Activated naive CD8-positive, alpha-beta T cell treated with anti-CD3 and anti-CD28 coated beads for 36 hours (primary cell): ENCODE data around the gene SPRN. TPM values are rescaled to one million over a fixed set of nuclear protein-coding genes. Genes with fewer than 3 reads are reported as not detected.
"Not testable (repeated sequence)": the region's sequence is repeated elsewhere in the genome, so short reads cannot be mapped to it uniquely, and the experiment has no call there.

ENCODE experiments used
- DNase-seq: peaks from one replicate; pipeline ENCODE4 v3.0.0; 2021
- H3K27ac Mint-ChIP-seq: one replicate; pipeline ENCODE4 v1.8.0; 2022; ENCODE audit warnings: mild to moderate bottlenecking, moderate library complexity, mixed read lengths
- H3K27me3 Mint-ChIP-seq: one replicate; pipeline ENCODE4 v1.8.0; 2022; ENCODE audit warnings: mild to moderate bottlenecking, mixed read lengths
- H3K36me3 Mint-ChIP-seq: one replicate; pipeline ENCODE4 v1.8.0; 2021; ENCODE audit warnings: mild to moderate bottlenecking, mixed read lengths
- H3K4me1 Mint-ChIP-seq: one replicate; pipeline ENCODE4 v1.8.0; 2021; ENCODE audit warnings: mixed read lengths
- H3K4me3 Mint-ChIP-seq: one replicate; pipeline ENCODE4 v1.8.0; 2022; ENCODE audit warnings: mild to moderate bottlenecking, moderate library complexity, mixed read lengths
- H3K9me3 Mint-ChIP-seq: one replicate; pipeline ENCODE4 v1.8.0; 2022; ENCODE audit warnings: mixed read lengths
- total RNA-seq, 2 experiments: library from RNA; stranded (reverse); gene quantifications; one replicate each; pipeline ENCODE4 v1.2.3, GENCODE V29; 2021

SPRN gene
- total RNA-seq, 2 experiments from 2014 or later = not detected

GRCh38 chr10:133391761-133392518, 32.5 kb downstream of the SPRN start:
- Mint-ChIP-seq H3K27me3 (no peaks in the 10 kb centered on the region), H3K4me3 (peak overlapping the region; percentile 22), H3K27ac (peak overlapping the region; percentile 99), H3K36me3 (peaks cover 12% of the 10 kb centered on the region), H3K4me1 (peaks cover 47% of the 10 kb centered on the region), H3K9me3 (no peaks in the 10 kb centered on the region)
- no peak for DNase-seq

- Mint-ChIP-seq H3K27me3 (no peaks in the 10 kb centered on the region), H3K27ac (peak overlapping the region; percentile 99), H3K4me1 (peaks cover 46% of the 10 kb centered on the region), H3K9me3 (no peaks in the 10 kb centered on the region), H3K36me3 (peaks cover 12% of the 10 kb centered on the region), H3K4me3 (no peak overlapping the region)
- DNase-seq = no peak
Measured at GRCh38 chr10:133391249-133391635, 33.2 kb downstream of the SPRN start.

GRCh38 chr10:133390597-133391248, 33.7 kb downstream of the SPRN start:
- Mint-ChIP-seq H3K27me3 (no peaks in the 10 kb centered on the region), H3K4me1 (peaks cover 42% of the 10 kb centered on the region), H3K36me3 (peaks cover 10% of the 10 kb centered on the region), H3K27ac (peak overlapping the region; percentile 99), H3K4me3 (peak overlapping the region; percentile 80), H3K9me3 (no peaks in the 10 kb centered on the region)
- DNase-seq = no peak

GRCh38 chr10:133388973-133389818, 35.2 kb downstream of the SPRN start:
- DNase-seq = no peak
- H3K27me3 Mint-ChIP-seq = no peaks in the 10 kb centered on the region
- H3K36me3 Mint-ChIP-seq = no peaks in the 10 kb centered on the region
- no peaks in the 10 kb centered on the region for H3K9me3 Mint-ChIP-seq
- peak overlapping the region; percentile 99 for H3K27ac Mint-ChIP-seq
- peak overlapping the region; percentile 80 for H3K4me3 Mint-ChIP-seq
- H3K4me1 Mint-ChIP-seq = peaks cover 36% of the 10 kb centered on the region

GRCh38 chr10:133388236-133388972, 36.0 kb downstream of the SPRN start:
- no peaks in the 10 kb centered on the region for H3K27me3 Mint-ChIP-seq
- peaks cover 34% of the 10 kb centered on the region for H3K4me1 Mint-ChIP-seq
- no peaks in the 10 kb centered on the region for H3K9me3 Mint-ChIP-seq
- no peak for DNase-seq
- no peaks in the 10 kb centered on the region for H3K36me3 Mint-ChIP-seq
- peak overlapping the region; percentile 99 for H3K27ac Mint-ChIP-seq
- H3K4me3 Mint-ChIP-seq = peak overlapping the region; percentile 80

GRCh38 chr10:133386951-133387350, 37.5 kb downstream of the SPRN start:
- not testable (repeated sequence) for H3K27me3 Mint-ChIP-seq

DNA sequence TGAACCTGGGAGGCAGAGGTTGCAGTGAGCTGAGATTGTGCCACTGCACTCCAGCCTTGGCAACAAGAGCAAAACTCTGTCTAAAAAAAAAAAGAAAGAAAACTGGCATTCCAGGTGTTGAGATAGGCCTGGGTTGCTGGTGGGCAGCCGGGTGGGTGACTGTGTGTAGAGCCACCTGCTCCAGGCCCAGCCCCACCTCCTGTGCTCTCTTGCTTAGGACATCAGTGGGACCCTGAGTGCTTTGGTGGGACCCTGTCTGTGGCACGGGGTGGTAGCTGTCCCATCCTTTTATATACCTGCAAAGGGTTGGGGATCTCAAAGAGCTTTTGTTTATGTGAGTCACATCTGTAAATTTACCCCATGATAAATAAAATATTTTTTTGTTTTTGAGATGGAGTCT, 39.2 kb downstream of the SPRN start:
- Mint-ChIP-seq H3K27ac (no peak overlapping the region), H3K4me3 (no peak overlapping the region), H3K36me3 (no peaks in the 10 kb centered on the region), H3K27me3 (no peaks in the 10 kb centered on the region), H3K9me3 (no peaks in the 10 kb centered on the region), H3K4me1 (peaks cover 19% of the 10 kb centered on the region)
- no peak for DNase-seq

More at GRCh38 chr10:133386951-133387350, 37.5 kb downstream of the SPRN start:
- not testable (repeated sequence) for H3K27ac Mint-ChIP-seq, DNase-seq, H3K36me3 Mint-ChIP-seq, H3K9me3 Mint-ChIP-seq, H3K4me3 Mint-ChIP-seq
- H3K4me1 Mint-ChIP-seq = peaks cover 34% of the 10 kb centered on the region

- Mint-ChIP-seq H3K4me1 (peaks cover 12% of the 10 kb centered on the region), H3K36me3 (no peaks in the 10 kb centered on the region), H3K27ac (no peak overlapping the region), H3K27me3 (no peaks in the 10 kb centered on the region), H3K4me3 (no peak overlapping the region), H3K9me3 (no peaks in the 10 kb centered on the region)
- DNase-seq = no peak
Measured at GRCh38 chr10:133384071-133384470, 40.4 kb downstream of the SPRN start.

GRCh38 chr10:133383551-133383950, 40.9 kb downstream of the SPRN start:
- no peaks in the 10 kb centered on the region for H3K36me3 Mint-ChIP-seq
- H3K4me3 Mint-ChIP-seq = no peak overlapping the region
- no peaks in the 10 kb centered on the region for H3K27me3 Mint-ChIP-seq
- no peaks in the 10 kb centered on the region for H3K9me3 Mint-ChIP-seq
- no peak overlapping the region for H3K27ac Mint-ChIP-seq
- no peak for DNase-seq
- peaks cover 7% of the 10 kb centered on the region for H3K4me1 Mint-ChIP-seq

DNA sequence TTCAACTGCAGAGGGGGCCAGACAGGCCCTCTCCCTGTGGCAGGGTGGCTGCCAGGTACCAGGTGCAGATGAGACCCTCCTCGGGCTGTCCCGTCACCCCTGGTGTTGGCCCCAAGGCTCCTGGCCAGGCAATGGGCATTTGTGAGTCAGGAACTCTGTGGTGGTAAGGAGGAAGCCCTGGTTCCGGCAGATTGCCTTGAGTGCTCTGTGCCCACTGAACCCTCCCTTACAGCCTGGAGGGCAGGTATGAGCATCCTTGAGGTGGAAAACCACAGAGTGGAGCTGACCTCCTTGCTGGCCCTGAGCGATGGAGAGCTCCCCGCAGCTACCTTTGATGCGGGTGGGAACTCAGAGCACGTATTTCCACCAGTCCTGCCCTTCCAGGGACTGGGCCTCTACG, 43.4 kb downstream of the SPRN start:
- Mint-ChIP-seq H3K27ac (no peak overlapping the region), H3K9me3 (no peaks in the 10 kb centered on the region)
- DNase-seq = no peak

DNA sequence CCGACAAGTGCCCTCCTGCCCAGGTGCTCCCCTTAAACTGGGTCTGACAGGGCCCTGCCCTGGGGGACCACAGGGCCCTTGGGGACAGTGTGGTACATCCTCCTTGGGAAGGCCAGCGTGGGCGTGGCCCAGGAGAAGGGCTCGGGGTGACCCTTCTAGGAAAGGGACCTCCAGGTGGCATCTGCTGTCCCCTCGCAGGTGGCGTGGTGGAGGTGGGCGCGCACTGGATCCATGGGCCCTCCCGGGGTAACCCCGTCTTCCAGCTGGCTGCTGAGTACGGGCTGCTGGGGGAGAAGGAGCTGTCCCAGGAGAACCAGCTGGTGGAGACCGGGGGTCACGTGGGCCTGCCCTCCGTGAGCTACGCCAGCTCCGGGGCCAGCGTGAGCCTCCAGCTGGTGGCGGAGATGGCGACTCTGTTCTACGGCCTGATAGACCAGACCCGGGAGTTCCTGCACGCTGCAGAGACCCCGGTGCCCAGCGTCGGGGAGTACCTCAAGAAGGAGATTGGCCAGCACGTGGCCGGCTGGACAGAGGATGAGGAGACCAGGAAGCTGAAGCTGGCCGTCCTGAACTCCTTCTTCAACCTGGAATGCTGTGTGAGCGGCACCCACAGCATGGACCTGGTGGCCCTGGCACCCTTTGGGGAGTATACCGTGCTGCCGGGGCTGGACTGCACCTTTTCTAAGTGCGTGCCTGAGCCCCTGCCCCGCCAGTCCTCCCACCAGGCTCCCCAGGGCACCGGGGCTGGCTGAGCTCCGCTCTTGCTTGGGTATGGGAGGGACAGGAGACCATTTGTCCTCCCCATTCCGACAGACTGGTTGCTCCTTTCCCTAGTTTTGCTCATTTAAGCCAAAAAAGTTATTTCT, 44.4 kb downstream of the SPRN start:
- no peaks in the 10 kb centered on the region for H3K27me3 Mint-ChIP-seq
- H3K9me3 Mint-ChIP-seq = no peaks in the 10 kb centered on the region
- peaks cover 2% of the 10 kb centered on the region for H3K4me1 Mint-ChIP-seq
- no peak for DNase-seq
- H3K4me3 Mint-ChIP-seq = peak overlapping the region; percentile 67
- H3K36me3 Mint-ChIP-seq = no peaks in the 10 kb centered on the region
- no peak overlapping the region for H3K27ac Mint-ChIP-seq

More for the DNA sequence above, 43.4 kb downstream of the SPRN start:
- Mint-ChIP-seq H3K27me3 (no peaks in the 10 kb centered on the region), H3K4me3 (no peak overlapping the region), H3K36me3 (no peaks in the 10 kb centered on the region), H3K4me1 (peaks cover 2% of the 10 kb centered on the region)

- H3K36me3 Mint-ChIP-seq = no peaks in the 10 kb centered on the region
- peak; percentile 72 for DNase-seq
- H3K4me1 Mint-ChIP-seq = peaks cover 2% of the 10 kb centered on the region
- peak within 1 kb of the TSS; percentile 73 for H3K4me3 Mint-ChIP-seq
- H3K9me3 Mint-ChIP-seq = no peaks in the 10 kb centered on the region
- no peaks in the 10 kb centered on the region for H3K27me3 Mint-ChIP-seq
- no peak within 1 kb of the TSS for H3K27ac Mint-ChIP-seq
Measured at GRCh38 chr10:133379152-133379800, 45.1 kb downstream of the SPRN start, which contains the start of gene PAOX. PAOX (plus strand) TSS chr10:133379262; CDS start chr10:133379317, 55 bp downstream.

GRCh38 chr10:133378251-133379096, 46.0 kb downstream of the SPRN start:
- Mint-ChIP-seq H3K4me1 (peaks cover 5% of the 10 kb centered on the region), H3K9me3 (no peaks in the 10 kb centered on the region), H3K36me3 (no peaks in the 10 kb centered on the region), H3K27ac (no peak overlapping the region), H3K4me3 (peak overlapping the region; percentile 73), H3K27me3 (no peaks in the 10 kb centered on the region)
- peak; percentile 67 for DNase-seq
